Measurements from ENCODE around the gene ALPG.
A peak's percentile ranks its signal among the peaks of the same experiment; 100 is the strongest.
"Not testable (repeated sequence)": the region's sequence is repeated elsewhere in the genome, so short reads cannot be mapped to it uniquely, and the experiment has no call there.

Gene ALPG

GRCh38 chr2:232444409-232445148 is 37.9 kb downstream of the ALPG start:
- Histone ChIP-seq H3K79me2 (ENCODE audit: insufficient read depth, low read length) (no peaks in the 10 kb centered on the region), H3K4me3 (ENCODE audit: low read depth, low read length, poor library complexity, severe bottlenecking) (no peak overlapping the region), H2AFZ (ENCODE audit: low read length) (no peak overlapping the region; the same call in 1 of the 2 replicates), H3F3A (ENCODE audit: insufficient read depth, low read length) (no peaks in the 10 kb centered on the region), H3K27me3 (ENCODE audit: insufficient read depth, low read length) (no peaks in the 10 kb centered on the region), H3K36me3 (ENCODE audit: insufficient read depth, low read length) (no peaks in the 10 kb centered on the region), H3K9me2 (ENCODE audit: low read depth, low read length) (no peaks in the 10 kb centered on the region), H3K9me3 (ENCODE audit: low read length) (no peaks in the 10 kb centered on the region), H3K9ac (ENCODE audit: low read length) (no peak overlapping the region), H3K4me2 (ENCODE audit: low read length) (no peak overlapping the region), H3K27ac (ENCODE audit: low read depth, low read length, poor library complexity, severe bottlenecking) (no peak overlapping the region), H3K4me1 (ENCODE audit: insufficient read depth, low read length, severe bottlenecking) (peaks cover 4% of the 10 kb centered on the region), H4K20me1 (ENCODE audit: insufficient read depth, low read length) (no peaks in the 10 kb centered on the region)
- TF ChIP-seq CTCF (IDR thresholded peaks at IDR 0.05; ENCODE audit: low read length) = peak; percentile 69
- TF ChIP-seq EZH2 (IDR thresholded peaks at IDR 0.05; ENCODE audit: borderline replicate concordance, low read length) = no peak

DNA sequence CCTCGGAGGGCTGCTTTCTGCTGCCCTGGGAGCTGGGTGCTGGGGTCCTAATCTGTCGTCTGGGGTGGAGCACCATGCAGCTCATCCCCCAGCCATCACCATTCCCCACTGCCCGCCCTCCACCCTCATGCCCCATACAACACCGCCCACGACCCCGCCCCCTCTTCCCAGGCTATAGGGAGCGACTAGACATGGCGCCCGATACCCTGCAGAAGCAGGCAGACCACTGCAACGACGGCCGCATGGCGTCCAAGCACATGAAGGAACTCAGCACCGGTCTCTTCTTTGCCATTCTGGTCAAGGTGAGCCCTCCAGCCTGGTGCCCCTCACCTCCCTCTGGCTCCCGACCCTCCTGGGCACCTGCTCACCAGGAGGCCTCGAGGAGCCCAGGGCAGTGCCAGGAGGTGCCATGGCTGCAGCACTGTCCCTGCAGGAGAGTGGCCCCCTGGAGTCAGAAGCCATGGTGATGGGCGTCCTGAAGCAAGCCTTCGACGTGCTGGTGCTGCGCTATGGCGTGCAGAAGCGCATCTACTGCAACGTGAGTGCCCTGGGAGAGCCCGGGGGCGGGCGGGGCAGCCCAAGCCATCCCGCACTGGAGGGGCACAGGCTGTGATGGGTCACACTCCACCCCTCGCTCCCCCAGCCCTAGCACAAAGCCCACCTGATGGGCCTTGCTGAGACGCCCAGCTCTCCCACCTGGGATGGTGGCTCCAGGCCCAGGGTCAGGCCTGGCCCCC is 38.7 kb downstream of the ALPG start:
- not testable (repeated sequence) for H4K20me1 ChIP-seq (ENCODE audit: insufficient read depth, low read length); H3K27me3 ChIP-seq (ENCODE audit: insufficient read depth, low read length); H3F3A ChIP-seq (ENCODE audit: insufficient read depth, low read length); H3K9me3 ChIP-seq (ENCODE audit: low read length); H3K36me3 ChIP-seq (ENCODE audit: insufficient read depth, low read length); H3K4me1 ChIP-seq (ENCODE audit: insufficient read depth, low read length, severe bottlenecking); H3K9me2 ChIP-seq (ENCODE audit: low read depth, low read length); H3K27ac ChIP-seq (ENCODE audit: low read depth, low read length, poor library complexity, severe bottlenecking); H3K9ac ChIP-seq (ENCODE audit: low read length); H3K4me3 ChIP-seq (ENCODE audit: low read depth, low read length, poor library complexity, severe bottlenecking); H2AFZ ChIP-seq (ENCODE audit: low read length); H3K4me2 ChIP-seq (ENCODE audit: low read length); H3K79me2 ChIP-seq (ENCODE audit: insufficient read depth, low read length)

- not testable (repeated sequence) for H3K36me3 ChIP-seq (ENCODE audit: insufficient read depth, low read length); H2AFZ ChIP-seq (ENCODE audit: low read length); H4K20me1 ChIP-seq (ENCODE audit: insufficient read depth, low read length); H3F3A ChIP-seq (ENCODE audit: insufficient read depth, low read length); H3K9me2 ChIP-seq (ENCODE audit: low read depth, low read length); H3K9ac ChIP-seq (ENCODE audit: low read length); H3K4me1 ChIP-seq (ENCODE audit: insufficient read depth, low read length, severe bottlenecking); H3K4me3 ChIP-seq (ENCODE audit: low read depth, low read length, poor library complexity, severe bottlenecking); H3K4me2 ChIP-seq (ENCODE audit: low read length); H3K79me2 ChIP-seq (ENCODE audit: insufficient read depth, low read length); H3K27me3 ChIP-seq (ENCODE audit: insufficient read depth, low read length); H3K27ac ChIP-seq (ENCODE audit: low read depth, low read length, poor library complexity, severe bottlenecking); H3K9me3 ChIP-seq (ENCODE audit: low read length)
- peak; percentile 26; the same call in 1 of the 2 replicates for TF ChIP-seq CTCF (IDR thresholded peaks at IDR 0.05; ENCODE audit: low read length)
Observed at GRCh38 chr2:232446266-232446777, 39.7 kb downstream of the ALPG start.
